Measurements from ENCODE around the gene OPN4. TPM values are rescaled to one million over a fixed set of nuclear protein-coding genes. Genes with fewer than 3 reads are reported as not detected.

OPN4 gene
- total RNA-seq, 4 donors from 2014 or later, result 0.34 TPM; not detected in 3

DNA sequence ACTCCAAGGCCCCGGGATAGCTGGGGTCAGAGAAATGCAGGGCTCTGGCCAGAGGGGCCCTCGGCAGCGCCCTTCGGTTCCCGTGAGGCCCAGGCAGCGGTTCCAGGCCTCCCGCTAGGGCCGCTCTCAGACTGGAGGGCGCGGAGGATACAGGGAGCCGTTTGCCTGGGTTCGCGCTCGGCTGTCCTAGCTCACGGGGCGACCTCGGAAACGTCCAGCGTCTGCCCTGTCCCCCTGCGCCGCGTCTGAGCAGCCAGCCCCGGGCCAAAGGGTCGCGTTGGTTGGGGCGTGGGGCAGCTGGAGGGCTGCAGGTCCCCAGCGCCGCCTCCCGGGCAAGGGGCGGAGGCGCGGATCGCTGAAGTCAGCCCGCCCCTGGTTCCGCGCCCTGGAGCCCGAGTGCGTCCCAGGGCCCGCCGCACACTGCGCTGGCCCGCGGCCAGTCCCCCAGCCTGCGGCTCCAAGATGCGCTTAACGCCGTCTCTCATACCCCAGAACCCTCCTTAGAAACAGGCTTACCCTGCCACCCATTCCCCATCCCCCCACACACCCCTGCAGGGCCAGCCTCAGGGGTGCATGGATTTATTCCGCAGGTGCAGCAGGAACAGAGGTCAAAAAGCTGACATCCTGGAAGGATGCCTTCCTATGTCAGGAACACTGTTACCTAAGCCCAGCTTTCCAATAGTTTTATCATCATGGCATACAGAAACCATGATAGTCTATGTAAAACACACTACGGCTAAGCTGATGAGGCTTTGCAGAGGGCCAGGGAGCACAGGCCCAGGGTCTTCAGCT is 22.1 kb upstream of the OPN4 start:
- no peak for DNase-seq (ENCODE audit: low spot score in 2 of 2)
- peak overlapping the region; percentile 45 for H3K4me3 ChIP-seq
- H3K4me1 ChIP-seq, result peaks cover 12% of the 10 kb centered on the region
- no peaks in the 10 kb centered on the region for H3K9me3 ChIP-seq
- no peaks in the 10 kb centered on the region for H3K36me3 ChIP-seq
- no peak overlapping the region for H3K27ac ChIP-seq
- no peak for TF ChIP-seq POLR2A (IDR thresholded peaks at IDR 0.05)
- TF ChIP-seq, protein P1, sequence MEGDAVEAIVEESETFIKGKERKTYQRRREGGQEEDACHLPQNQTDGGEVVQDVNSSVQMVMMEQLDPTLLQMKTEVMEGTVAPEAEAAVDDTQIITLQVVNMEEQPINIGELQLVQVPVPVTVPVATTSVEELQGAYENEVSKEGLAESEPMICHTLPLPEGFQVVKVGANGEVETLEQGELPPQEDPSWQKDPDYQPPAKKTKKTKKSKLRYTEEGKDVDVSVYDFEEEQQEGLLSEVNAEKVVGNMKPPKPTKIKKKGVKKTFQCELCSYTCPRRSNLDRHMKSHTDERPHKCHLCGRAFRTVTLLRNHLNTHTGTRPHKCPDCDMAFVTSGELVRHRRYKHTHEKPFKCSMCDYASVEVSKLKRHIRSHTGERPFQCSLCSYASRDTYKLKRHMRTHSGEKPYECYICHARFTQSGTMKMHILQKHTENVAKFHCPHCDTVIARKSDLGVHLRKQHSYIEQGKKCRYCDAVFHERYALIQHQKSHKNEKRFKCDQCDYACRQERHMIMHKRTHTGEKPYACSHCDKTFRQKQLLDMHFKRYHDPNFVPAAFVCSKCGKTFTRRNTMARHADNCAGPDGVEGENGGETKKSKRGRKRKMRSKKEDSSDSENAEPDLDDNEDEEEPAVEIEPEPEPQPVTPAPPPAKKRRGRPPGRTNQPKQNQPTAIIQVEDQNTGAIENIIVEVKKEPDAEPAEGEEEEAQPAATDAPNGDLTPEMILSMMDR (IDR thresholded peaks at IDR 0.05), result peak in 1 of 2 donors; percentile 51
- 10% methylated on average over 14 of the region's 49 CpGs for WGBS
- peaks cover 16% of the 10 kb centered on the region for H3K27me3 ChIP-seq

DNA sequence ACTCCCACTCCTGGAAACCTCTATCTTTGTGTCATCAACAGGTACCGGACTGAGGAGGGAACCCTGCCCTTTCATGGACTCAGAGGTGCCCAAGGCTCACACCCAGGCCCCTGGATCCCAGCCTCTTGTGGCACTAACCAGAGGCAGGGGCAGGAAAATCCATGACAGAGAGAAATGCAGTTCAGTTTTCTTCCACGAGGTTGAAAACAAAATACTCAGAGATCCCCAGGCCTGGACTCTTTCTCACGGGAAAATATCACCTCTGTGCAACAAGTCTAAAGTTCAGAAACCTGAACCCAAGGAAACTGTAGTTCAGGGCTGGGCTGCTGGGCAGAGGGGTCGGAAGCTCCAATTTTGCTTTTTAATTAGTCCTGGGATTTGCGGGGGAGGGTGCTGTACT is 21.4 kb upstream of the OPN4 start:
- Histone ChIP-seq H3K27me3 (peaks cover 16% of the 10 kb centered on the region), H3K4me3 (no peak overlapping the region), H3K4me1 (peaks cover 12% of the 10 kb centered on the region), H3K9me3 (no peaks in the 10 kb centered on the region), H3K27ac (no peak overlapping the region), H3K36me3 (no peaks in the 10 kb centered on the region)
- no peak for DNase-seq (ENCODE audit: low spot score in 2 of 2)
- TF ChIP-seq, protein P1 (IDR thresholded peaks at IDR 0.05), result no peak
- no peak for TF ChIP-seq POLR2AphosphoS5 (IDR thresholded peaks at IDR 0.05)
- TF ChIP-seq POLR2A (IDR thresholded peaks at IDR 0.05), result no peak
- no peak for TF ChIP-seq EP300 (IDR thresholded peaks at IDR 0.05)
- WGBS, result 70% methylated on average over 5 of the region's 5 CpGs

DNA sequence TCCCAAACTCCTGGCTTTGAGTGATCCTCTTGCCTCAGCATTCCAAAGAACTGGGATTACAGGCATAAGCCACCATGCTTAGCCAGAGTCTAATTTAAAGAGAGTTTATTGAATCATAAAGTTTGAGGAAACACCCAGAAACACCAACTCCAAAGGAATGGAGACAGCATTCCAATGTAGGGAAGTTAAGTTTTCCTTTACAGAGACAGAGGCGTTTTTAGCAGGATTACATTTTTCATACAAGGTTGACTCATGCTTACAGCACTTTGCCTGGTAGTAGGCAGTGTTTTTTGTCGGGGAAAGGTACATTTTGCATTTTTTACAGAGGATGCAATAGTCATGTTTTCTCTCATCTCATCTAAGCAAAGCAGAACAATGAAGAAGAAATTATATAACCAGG is 18.9 kb upstream of the OPN4 start:
- peaks cover 12% of the 10 kb centered on the region for H3K4me1 ChIP-seq
- TF ChIP-seq POLR2AphosphoS5 (IDR thresholded peaks at IDR 0.05) (no peak), POLR2A (IDR thresholded peaks at IDR 0.05) (no peak), EP300 (IDR thresholded peaks at IDR 0.05) (no peak)
- TF ChIP-seq, protein P1 (IDR thresholded peaks at IDR 0.05), result no peak
- H3K27ac ChIP-seq, result no peak overlapping the region
- WGBS, result 38% methylated on average over 2 of the region's 2 CpGs
- no peak for DNase-seq (ENCODE audit: low spot score in 2 of 2)
- no peaks in the 10 kb centered on the region for H3K9me3 ChIP-seq
- H3K36me3 ChIP-seq, result no peaks in the 10 kb centered on the region
- H3K4me3 ChIP-seq, result no peak overlapping the region
- H3K27me3 ChIP-seq, result peaks cover 16% of the 10 kb centered on the region

DNA sequence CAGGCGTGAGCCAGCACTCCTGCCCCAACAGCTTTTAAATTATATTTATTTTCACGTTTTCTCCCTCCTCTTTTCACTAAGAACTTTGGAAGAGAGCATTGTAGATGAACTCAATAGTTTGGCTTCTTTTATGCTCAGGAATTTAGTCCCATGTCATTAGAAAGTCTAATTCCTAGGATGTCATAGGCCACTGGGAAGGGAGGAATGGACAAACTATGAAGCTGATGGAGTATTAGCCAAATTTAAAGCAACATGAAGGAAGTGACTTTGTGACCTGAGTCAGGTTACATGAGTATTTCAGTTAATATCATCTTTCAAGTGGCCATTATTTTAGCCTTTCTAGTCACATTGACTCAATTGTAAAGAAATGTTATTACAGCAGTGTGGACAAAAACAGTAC is 18.0 kb upstream of the OPN4 start:
- TF ChIP-seq POLR2A (IDR thresholded peaks at IDR 0.05) (no peak), POLR2AphosphoS5 (IDR thresholded peaks at IDR 0.05) (no peak), EP300 (IDR thresholded peaks at IDR 0.05) (no peak)
- TF ChIP-seq, protein P1 (IDR thresholded peaks at IDR 0.05), result no peak
- no peak for DNase-seq (ENCODE audit: low spot score in 2 of 2)
- H3K36me3 ChIP-seq, result no peaks in the 10 kb centered on the region
- no peaks in the 10 kb centered on the region for H3K9me3 ChIP-seq
- H3K4me1 ChIP-seq, result peaks cover 12% of the 10 kb centered on the region
- no peak overlapping the region for H3K4me3 ChIP-seq
- peaks cover 16% of the 10 kb centered on the region for H3K27me3 ChIP-seq
- WGBS, result 91% methylated on average over 2 of the region's 2 CpGs
- no peak overlapping the region for H3K27ac ChIP-seq

DNA sequence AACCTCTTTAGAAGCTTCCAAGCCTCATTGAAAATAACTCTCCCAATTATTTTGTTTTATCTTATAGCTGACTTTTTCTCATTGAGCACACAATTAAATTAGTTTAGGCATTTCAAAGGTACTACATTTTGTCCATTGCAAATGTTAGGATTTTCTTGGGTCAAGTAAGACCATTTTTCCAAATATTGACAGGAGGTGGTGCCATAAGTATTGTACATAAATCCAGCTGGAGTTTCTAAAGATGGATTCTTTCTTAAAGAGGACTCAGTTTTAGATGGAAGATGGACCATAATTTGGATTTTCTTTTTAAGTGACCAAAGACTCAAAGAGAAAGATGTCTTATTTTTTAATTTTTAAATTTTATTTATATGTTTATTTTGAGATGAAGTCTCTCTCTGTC is 12.3 kb upstream of the OPN4 start:
- Histone ChIP-seq H3K9me3 (no peaks in the 10 kb centered on the region), H3K27ac (no peak overlapping the region), H3K4me1 (peaks cover 20% of the 10 kb centered on the region), H3K27me3 (no peaks in the 10 kb centered on the region), H3K36me3 (no peaks in the 10 kb centered on the region), H3K4me3 (no peak overlapping the region)
- no peak for DNase-seq (ENCODE audit: low spot score in 2 of 2)
- TF ChIP-seq, protein P1 (IDR thresholded peaks at IDR 0.05), result no peak
- TF ChIP-seq POLR2AphosphoS5 (IDR thresholded peaks at IDR 0.05), result no peak
- TF ChIP-seq POLR2A (IDR thresholded peaks at IDR 0.05), result no peak
- TF ChIP-seq EP300 (IDR thresholded peaks at IDR 0.05), result no peak
